Measurements from ENCODE around the gene IL24.

The IL24 gene

GRCh38 chr1:206947255-206947654 lies 50.0 kb downstream of the IL24 start:
- no peak overlapping the region for H3K4me3 ChIP-seq (ENCODE audit: low read length)
- DNase-seq (ENCODE audit: low read depth), result no peak
- TF ChIP-seq, protein P1, sequence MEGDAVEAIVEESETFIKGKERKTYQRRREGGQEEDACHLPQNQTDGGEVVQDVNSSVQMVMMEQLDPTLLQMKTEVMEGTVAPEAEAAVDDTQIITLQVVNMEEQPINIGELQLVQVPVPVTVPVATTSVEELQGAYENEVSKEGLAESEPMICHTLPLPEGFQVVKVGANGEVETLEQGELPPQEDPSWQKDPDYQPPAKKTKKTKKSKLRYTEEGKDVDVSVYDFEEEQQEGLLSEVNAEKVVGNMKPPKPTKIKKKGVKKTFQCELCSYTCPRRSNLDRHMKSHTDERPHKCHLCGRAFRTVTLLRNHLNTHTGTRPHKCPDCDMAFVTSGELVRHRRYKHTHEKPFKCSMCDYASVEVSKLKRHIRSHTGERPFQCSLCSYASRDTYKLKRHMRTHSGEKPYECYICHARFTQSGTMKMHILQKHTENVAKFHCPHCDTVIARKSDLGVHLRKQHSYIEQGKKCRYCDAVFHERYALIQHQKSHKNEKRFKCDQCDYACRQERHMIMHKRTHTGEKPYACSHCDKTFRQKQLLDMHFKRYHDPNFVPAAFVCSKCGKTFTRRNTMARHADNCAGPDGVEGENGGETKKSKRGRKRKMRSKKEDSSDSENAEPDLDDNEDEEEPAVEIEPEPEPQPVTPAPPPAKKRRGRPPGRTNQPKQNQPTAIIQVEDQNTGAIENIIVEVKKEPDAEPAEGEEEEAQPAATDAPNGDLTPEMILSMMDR (conservative IDR thresholded peaks at IDR 0.05; ENCODE audit: low read length), result no peak

GRCh38 chr1:206949208-206949607 lies 52.0 kb downstream of the IL24 start:
- DNase-seq (ENCODE audit: low read depth), result no peak
- TF ChIP-seq, protein P1 (conservative IDR thresholded peaks at IDR 0.05; ENCODE audit: low read length), result no peak
- H3K4me3 ChIP-seq (ENCODE audit: low read length), result no peak overlapping the region

GRCh38 chr1:206949641-206950040 lies 52.4 kb downstream of the IL24 start:
- no peak for DNase-seq (ENCODE audit: low read depth)
- TF ChIP-seq, protein P1 (conservative IDR thresholded peaks at IDR 0.05; ENCODE audit: low read length), result no peak
- no peak overlapping the region for H3K4me3 ChIP-seq (ENCODE audit: low read length)

DNA sequence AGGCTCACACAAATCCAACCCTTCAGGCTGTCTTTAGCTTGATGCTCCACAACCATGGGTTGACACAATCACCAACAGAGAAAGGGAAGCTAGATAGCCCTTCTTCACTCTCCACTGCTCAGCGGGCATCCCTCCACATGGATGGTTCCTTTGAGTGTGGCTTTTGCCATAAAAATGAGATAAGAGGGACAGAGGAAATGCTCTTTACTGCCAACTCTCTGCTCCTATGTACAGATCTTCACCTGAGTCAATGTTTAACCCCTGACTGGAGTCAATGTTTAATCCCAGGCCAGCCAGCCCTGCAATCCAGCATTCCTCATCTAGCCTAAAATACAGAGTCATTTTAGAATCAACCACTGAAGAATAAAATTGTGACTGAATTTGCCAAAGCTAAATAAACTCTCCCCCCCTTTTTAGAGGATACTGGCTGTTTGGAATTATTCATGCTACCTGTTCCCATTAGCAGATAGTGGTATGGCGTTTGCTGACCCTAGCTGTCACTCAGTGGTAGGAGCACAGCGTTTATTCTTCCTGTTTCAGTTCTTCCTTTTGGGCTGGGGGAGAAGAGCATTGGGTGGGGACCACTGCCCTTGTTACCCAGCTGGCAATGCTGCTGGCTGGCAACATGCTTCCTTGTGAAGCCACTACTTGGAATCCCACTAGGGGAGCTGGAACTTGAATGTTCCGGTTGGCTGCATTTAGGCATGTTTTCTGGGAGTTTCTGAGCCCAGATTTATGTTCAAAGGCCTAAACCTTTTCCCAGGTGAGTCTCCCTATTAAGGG lies 54.3 kb downstream of the IL24 start:
- no peak for DNase-seq (ENCODE audit: low read depth)
- no peak overlapping the region for H3K4me3 ChIP-seq (ENCODE audit: low read length)
- TF ChIP-seq, protein P1 (conservative IDR thresholded peaks at IDR 0.05; ENCODE audit: low read length), result no peak

DNA sequence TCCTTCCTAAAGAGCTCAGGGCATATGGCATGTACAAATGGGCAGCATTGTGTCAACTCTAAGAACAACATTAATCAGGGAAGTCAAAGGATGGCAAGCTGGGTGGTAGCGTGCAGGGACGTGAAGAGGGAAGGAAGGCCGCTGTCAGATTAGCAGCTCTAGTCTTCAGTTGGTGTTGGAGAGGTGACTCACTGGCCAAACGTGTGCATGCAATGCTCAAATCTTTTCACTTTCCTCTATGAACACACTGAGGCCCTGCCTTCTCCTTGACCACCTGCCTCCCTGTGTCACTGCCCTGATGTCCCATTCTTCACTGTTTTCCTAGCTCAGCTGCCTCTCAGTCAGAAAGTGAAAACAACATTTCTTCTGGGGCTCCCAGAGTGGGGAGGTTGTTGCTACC lies 54.9 kb downstream of the IL24 start:
- DNase-seq (ENCODE audit: low read depth), result no peak
- TF ChIP-seq, protein P1 (conservative IDR thresholded peaks at IDR 0.05; ENCODE audit: low read length), result no peak
- H3K4me3 ChIP-seq (ENCODE audit: low read length), result no peak overlapping the region

DNA sequence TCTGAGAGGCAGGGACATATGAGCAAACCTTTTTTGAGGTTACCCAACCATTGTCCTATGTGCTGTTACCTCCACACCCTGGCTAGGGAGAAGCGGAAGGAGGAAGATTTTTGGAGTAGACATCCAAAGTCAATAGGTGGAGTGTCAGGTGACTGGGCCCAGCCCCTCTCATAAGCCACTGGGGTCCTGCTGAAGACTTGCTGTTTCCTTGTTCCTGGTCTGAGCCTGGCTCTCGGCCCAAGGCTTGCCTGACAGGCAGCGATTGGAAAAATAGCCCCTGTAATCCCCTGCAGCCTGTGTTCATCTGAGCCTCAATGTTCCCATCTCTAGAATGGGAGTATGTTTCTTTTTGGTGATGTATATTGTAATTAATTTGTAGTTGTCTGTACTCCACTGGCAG lies 55.9 kb downstream of the IL24 start:
- DNase-seq (ENCODE audit: low read depth), result no peak
- no peak overlapping the region for H3K4me3 ChIP-seq (ENCODE audit: low read length)
- TF ChIP-seq, protein P1 (conservative IDR thresholded peaks at IDR 0.05; ENCODE audit: low read length), result no peak

DNA sequence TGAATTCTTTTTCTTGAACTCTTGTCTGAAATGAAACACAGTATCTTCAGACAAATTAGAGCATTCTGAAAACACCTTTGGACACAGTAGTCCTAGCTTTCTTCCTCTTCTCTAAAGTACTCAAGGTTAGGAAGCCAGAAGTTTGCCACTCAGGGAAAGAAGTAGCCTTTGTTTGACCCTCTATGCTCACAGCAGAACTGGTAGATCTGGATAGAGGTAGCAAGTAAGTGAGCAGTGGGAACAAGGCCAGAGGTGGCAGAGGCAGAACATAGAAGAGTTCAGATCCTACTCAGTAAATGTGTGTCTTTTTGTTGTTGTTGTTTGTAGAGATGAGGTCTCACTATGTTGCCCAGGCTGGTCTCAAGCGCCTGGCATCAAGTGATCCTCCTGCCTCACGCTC lies 56.4 kb downstream of the IL24 start:
- TF ChIP-seq, protein P1 (conservative IDR thresholded peaks at IDR 0.05; ENCODE audit: low read length), result no peak
- DNase-seq (ENCODE audit: low read depth), result no peak
- no peak overlapping the region for H3K4me3 ChIP-seq (ENCODE audit: low read length)

All from AG10803 (cell line).